GM23338 (cell line): ENCODE results near the gene EXD3. TPM values are rescaled to one million over a fixed set of nuclear protein-coding genes. Genes with fewer than 3 reads are reported as not detected.

Source experiments
- ATAC-seq: fragments of 200-7000 bp; cut with Tn5 transposase; 3 replicates; pipeline ENCODE4 v1.9.1; 2020
- DNase-seq: peaks from one replicate; pipeline ENCODE4 v3.0.0-alpha.2; 2015; ENCODE audit warnings: low spot score
- H2AFZ ChIP-seq: fragments of 200-600 bp; sonication (generic); 2 replicates; pipeline ENCODE4 v1.8.0; 2016; ENCODE audit warnings: antibody characterized with exemption, mild to moderate bottlenecking, moderate library complexity
- H3F3A ChIP-seq: fragments of 200-600 bp; sonication (generic); replicated peaks from 2 replicates; pipeline ENCODE4 v1.8.0; 2017; ENCODE audit warnings: antibody characterized with exemption, mixed run types, low read depth
- H3K27ac ChIP-seq: fragments of 200-600 bp; sonication (generic); 2 replicates; pipeline ENCODE4 v1.6.1; 2016; ENCODE audit warnings: low read depth
- H3K27me3 ChIP-seq: fragments of 200-600 bp; sonication (generic); 2 replicates; pipeline ENCODE4 v1.8.0; 2016; ENCODE audit warnings: mild to moderate bottlenecking, mixed run types, moderate library complexity; ENCODE audit not compliant: insufficient read depth
- H3K36me3 ChIP-seq: fragments of 200-600 bp; sonication (generic); 2 replicates; pipeline ENCODE4 v1.8.0; 2016; ENCODE audit warnings: mild to moderate bottlenecking; ENCODE audit not compliant: insufficient read depth
- H3K4me1 ChIP-seq: fragments of 200-600 bp; sonication (generic); 2 replicates; pipeline ENCODE4 v1.8.0; 2016; ENCODE audit warnings: mild to moderate bottlenecking, moderate library complexity; ENCODE audit not compliant: insufficient read depth
- H3K4me2 ChIP-seq: fragments of 200-600 bp; sonication (generic); 2 replicates; pipeline ENCODE4 v1.7.1; 2017; ENCODE audit warnings: mixed run types
- H3K4me3 ChIP-seq: fragments of 200-600 bp; sonication (generic); 2 replicates; pipeline ENCODE4 v1.6.1; 2016; ENCODE audit warnings: mixed run types
- H3K79me2 ChIP-seq: fragments of 200-600 bp; sonication (generic); replicated peaks from 2 replicates; pipeline ENCODE4 v1.8.0; 2017; ENCODE audit warnings: mild to moderate bottlenecking; ENCODE audit not compliant: insufficient read depth
- H3K9me2 ChIP-seq: fragments of 200-600 bp; sonication (generic); 2 replicates; pipeline ENCODE4 v1.8.0; 2017; ENCODE audit not compliant: insufficient read depth
- H4K20me1 ChIP-seq: fragments of 200-600 bp; sonication (generic); replicated peaks from 2 replicates; pipeline ENCODE4 v1.8.0; 2017; ENCODE audit warnings: mild to moderate bottlenecking; ENCODE audit not compliant: insufficient read depth
- H3K27ac Mint-ChIP-seq: 2 replicates; pipeline ENCODE4 v1.8.0; 2020; ENCODE audit warnings: inconsistent platforms, mild to moderate bottlenecking, moderate library complexity, mixed read lengths
- H3K27me3 Mint-ChIP-seq: 3 replicates; pipeline ENCODE4 v1.8.0; 2022; ENCODE audit warnings: low read depth, mild to moderate bottlenecking, moderate library complexity, mixed read lengths, inconsistent platforms; ENCODE audit not compliant: insufficient read depth, poor library complexity
- H3K36me3 Mint-ChIP-seq: 3 replicates; pipeline ENCODE4 v1.8.0; 2021; ENCODE audit warnings: low read depth, mild to moderate bottlenecking, inconsistent platforms, moderate library complexity, mixed read lengths
- H3K4me1 Mint-ChIP-seq: 3 replicates; pipeline ENCODE4 v1.8.0; 2020; ENCODE audit warnings: mild to moderate bottlenecking, inconsistent platforms, mixed read lengths
- H3K4me3 Mint-ChIP-seq: 3 replicates; pipeline ENCODE4 v1.8.0; 2021; ENCODE audit warnings: moderate library complexity, mild to moderate bottlenecking, inconsistent platforms, mixed read lengths
- H3K9me3 Mint-ChIP-seq: 3 replicates; pipeline ENCODE4 v1.8.0; 2020; ENCODE audit warnings: moderate library complexity, mild to moderate bottlenecking, inconsistent platforms, mixed read lengths
- EZH2phosphoT487 ChIP-seq: fragments of 200-600 bp; sonication (generic); IDR thresholded peaks from one replicate; pipeline ENCODE4 v1.8.1; 2018; ENCODE audit warnings: antibody characterized with exemption; ENCODE audit not compliant: unreplicated experiment
- JUNB ChIP-seq: IDR thresholded peaks from one replicate; pipeline ENCODE4 v1.6.1; 2016; ENCODE audit warnings: antibody characterized with exemption; ENCODE audit not compliant: unreplicated experiment
- NANOG ChIP-seq: IDR thresholded peaks from 2 replicates; pipeline ENCODE4 v1.6.1; 2016; ENCODE audit warnings: antibody characterized with exemption, borderline replicate concordance
- POLR2AphosphoS5 ChIP-seq: IDR thresholded peaks from 2 replicates; pipeline ENCODE4 v1.6.1; 2016; ENCODE audit warnings: antibody characterized with exemption, low read depth
- ZNF114 ChIP-seq: fragments of 250-450 bp; sonication (Bioruptor Pico); IDR thresholded peaks from 2 replicates; pipeline ENCODE4 v1.5.0; 2020; ENCODE audit warnings: mild to moderate bottlenecking, moderate library complexity
- ZNF331 ChIP-seq: fragments of 250-450 bp; sonication (Bioruptor Pico); IDR thresholded peaks from 2 replicates; pipeline ENCODE4 v1.5.0; 2020; ENCODE audit warnings: low read depth, mild to moderate bottlenecking, moderate library complexity
- polyA plus RNA-seq: library from polyadenylated mRNA; unstranded; fragments of >200 nt; fragmentation: Nextera tagmentation; extraction: Ambion mirVana; gene quantifications from 2 replicates; pipeline ENCODE4 v1.2.1, GENCODE V29; 2016
- total RNA-seq: library from RNA; depleted of rRNA; stranded (reverse); fragments of >200 nt; shearing (Covaris generic); gene quantifications from 2 replicates; pipeline ENCODE4 v1.2.3, GENCODE V29; 2014
- TF ChIP-seq, protein P1 (sequence below): fragments of 250-450 bp; sonication (Bioruptor Pico); IDR thresholded peaks from 2 replicates; pipeline ENCODE4 v1.5.0; 2020; ENCODE audit warnings: mild to moderate bottlenecking, moderate library complexity
- TF ChIP-seq, protein P2 (sequence below), 2 experiments: fragments of 200-600 bp in 1 of 2; sonication (generic) in 1 of 2; conservative IDR thresholded peaks; 2 replicates each; pipeline versions ENCODE4 v1.5.1 to v1.6.1; 2016 to 2017; ENCODE audit warnings: antibody characterized with exemption in 2 of 2, low read depth in 2 of 2, mild to moderate bottlenecking in 2 of 2, moderate library complexity in 1 of 2
- TF ChIP-seq, protein P3 (sequence below): IDR thresholded peaks from 2 replicates; pipeline ENCODE4 v1.6.1; 2016; ENCODE audit warnings: antibody characterized with exemption

Gene EXD3
- total and polyA plus RNA-seq, 2 experiments from 2014 or later, result 3.6 to 9.7 TPM

DNA sequence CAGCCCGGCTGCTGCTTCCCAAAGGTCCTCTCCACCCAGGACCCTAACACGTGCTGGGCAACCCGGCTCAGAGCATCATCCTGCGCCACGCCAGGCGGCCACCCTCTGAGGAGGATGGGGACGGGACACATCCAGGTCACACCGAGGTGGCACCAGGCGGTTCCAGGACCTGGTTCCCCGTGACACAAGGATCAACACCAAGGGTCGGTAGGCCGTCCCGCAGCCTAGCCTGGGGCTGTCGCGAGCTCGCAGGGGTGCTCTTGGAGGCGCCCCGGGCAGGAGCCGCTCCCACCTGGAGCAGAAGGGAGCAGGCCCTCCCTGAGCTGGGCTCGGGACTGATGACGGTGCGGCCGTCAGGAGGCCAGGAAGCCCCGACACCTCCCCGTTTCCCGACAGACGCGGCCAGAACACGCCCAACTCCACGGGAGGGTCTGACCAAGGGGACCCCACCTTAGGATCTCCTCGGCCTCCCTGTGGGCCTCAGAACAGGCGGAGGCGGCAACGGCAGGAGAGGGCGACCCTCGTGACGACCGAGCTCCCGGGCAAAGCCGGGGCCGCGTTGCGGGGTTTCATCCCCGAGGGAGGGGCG, 6.3 kb downstream of the EXD3 start:
- 0 out of 2 replicates have a peak, but pooled peaks cover 3% of the 10 kb centered on the region for H3F3A ChIP-seq
- H3K4me2 ChIP-seq, result no peak overlapping the region
- H3K4me3 Mint-ChIP-seq, result no peak overlapping the region
- H3K4me1 ChIP-seq, result peaks cover under 1% of the 10 kb centered on the region; the same call in 1 of the 2 replicates
- H3K9me3 Mint-ChIP-seq, result no peaks in the 10 kb centered on the region
- H3K36me3 Mint-ChIP-seq, result no peaks in the 10 kb centered on the region
- no peak overlapping the region for H3K27ac Mint-ChIP-seq
- no peaks in the 10 kb centered on the region for H3K27me3 ChIP-seq
- DNase-seq, result no peak
- peaks cover 21% of the 10 kb centered on the region for H3K79me2 ChIP-seq
- H3K36me3 ChIP-seq, result no peaks in the 10 kb centered on the region
- H3K27me3 Mint-ChIP-seq, result peaks cover 2% of the 10 kb centered on the region
- H3K4me3 ChIP-seq, result no peak overlapping the region
- H3K4me1 Mint-ChIP-seq, result no peaks in the 10 kb centered on the region
- peak; percentile 30 for ATAC-seq
- TF ChIP-seq ZNF331 (CRISPR knock-in tag) (no peak), NANOG (no peak), JUNB (no peak), POLR2AphosphoS5 (no peak), ZNF114 (CRISPR knock-in tag) (no peak), EZH2phosphoT487 (no peak)
- TF ChIP-seq, protein P1, sequence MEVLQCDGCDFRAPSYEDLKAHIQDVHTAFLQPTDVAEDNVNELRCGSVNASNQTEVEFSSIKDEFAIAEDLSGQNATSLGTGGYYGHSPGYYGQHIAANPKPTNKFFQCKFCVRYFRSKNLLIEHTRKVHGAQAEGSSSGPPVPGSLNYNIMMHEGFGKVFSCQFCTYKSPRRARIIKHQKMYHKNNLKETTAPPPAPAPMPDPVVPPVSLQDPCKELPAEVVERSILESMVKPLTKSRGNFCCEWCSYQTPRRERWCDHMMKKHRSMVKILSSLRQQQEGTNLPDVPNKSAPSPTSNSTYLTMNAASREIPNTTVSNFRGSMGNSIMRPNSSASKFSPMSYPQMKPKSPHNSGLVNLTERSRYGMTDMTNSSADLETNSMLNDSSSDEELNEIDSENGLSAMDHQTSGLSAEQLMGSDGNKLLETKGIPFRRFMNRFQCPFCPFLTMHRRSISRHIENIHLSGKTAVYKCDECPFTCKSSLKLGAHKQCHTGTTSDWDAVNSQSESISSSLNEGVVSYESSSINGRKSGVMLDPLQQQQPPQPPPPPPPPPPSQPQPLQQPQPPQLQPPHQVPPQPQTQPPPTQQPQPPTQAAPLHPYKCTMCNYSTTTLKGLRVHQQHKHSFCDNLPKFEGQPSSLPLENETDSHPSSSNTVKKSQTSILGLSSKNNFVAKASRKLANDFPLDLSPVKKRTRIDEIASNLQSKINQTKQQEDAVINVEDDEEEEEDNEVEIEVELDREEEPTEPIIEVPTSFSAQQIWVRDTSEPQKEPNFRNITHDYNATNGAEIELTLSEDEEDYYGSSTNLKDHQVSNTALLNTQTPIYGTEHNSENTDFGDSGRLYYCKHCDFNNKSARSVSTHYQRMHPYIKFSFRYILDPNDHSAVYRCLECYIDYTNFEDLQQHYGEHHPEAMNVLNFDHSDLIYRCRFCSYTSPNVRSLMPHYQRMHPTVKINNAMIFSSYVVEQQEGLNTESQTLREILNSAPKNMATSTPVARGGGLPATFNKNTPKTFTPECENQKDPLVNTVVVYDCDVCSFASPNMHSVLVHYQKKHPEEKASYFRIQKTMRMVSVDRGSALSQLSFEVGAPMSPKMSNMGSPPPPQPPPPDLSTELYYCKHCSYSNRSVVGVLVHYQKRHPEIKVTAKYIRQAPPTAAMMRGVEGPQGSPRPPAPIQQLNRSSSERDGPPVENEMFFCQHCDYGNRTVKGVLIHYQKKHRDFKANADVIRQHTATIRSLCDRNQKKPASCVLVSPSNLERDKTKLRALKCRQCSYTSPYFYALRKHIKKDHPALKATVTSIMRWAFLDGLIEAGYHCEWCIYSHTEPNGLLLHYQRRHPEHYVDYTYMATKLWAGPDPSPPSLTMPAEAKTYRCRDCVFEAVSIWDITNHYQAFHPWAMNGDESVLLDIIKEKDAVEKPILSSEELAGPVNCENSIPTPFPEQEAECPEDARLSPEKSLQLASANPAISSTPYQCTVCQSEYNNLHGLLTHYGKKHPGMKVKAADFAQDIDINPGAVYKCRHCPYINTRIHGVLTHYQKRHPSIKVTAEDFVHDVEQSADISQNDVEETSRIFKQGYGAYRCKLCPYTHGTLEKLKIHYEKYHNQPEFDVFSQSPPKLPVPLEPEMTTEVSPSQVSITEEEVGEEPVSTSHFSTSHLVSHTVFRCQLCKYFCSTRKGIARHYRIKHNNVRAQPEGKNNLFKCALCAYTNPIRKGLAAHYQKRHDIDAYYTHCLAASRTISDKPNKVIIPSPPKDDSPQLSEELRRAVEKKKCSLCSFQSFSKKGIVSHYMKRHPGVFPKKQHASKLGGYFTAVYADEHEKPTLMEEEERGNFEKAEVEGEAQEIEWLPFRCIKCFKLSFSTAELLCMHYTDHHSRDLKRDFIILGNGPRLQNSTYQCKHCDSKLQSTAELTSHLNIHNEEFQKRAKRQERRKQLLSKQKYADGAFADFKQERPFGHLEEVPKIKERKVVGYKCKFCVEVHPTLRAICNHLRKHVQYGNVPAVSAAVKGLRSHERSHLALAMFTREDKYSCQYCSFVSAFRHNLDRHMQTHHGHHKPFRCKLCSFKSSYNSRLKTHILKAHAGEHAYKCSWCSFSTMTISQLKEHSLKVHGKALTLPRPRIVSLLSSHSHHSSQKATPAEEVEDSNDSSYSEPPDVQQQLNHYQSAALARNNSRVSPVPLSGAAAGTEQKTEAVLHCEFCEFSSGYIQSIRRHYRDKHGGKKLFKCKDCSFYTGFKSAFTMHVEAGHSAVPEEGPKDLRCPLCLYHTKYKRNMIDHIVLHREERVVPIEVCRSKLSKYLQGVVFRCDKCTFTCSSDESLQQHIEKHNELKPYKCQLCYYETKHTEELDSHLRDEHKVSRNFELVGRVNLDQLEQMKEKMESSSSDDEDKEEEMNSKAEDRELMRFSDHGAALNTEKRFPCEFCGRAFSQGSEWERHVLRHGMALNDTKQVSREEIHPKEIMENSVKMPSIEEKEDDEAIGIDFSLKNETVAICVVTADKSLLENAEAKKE (CRISPR knock-in tag), result no peak
- TF ChIP-seq, protein P2, sequence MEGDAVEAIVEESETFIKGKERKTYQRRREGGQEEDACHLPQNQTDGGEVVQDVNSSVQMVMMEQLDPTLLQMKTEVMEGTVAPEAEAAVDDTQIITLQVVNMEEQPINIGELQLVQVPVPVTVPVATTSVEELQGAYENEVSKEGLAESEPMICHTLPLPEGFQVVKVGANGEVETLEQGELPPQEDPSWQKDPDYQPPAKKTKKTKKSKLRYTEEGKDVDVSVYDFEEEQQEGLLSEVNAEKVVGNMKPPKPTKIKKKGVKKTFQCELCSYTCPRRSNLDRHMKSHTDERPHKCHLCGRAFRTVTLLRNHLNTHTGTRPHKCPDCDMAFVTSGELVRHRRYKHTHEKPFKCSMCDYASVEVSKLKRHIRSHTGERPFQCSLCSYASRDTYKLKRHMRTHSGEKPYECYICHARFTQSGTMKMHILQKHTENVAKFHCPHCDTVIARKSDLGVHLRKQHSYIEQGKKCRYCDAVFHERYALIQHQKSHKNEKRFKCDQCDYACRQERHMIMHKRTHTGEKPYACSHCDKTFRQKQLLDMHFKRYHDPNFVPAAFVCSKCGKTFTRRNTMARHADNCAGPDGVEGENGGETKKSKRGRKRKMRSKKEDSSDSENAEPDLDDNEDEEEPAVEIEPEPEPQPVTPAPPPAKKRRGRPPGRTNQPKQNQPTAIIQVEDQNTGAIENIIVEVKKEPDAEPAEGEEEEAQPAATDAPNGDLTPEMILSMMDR (conservative IDR thresholded peaks at IDR 0.05; ENCODE audit: low read depth in 2 of 2), result no peak
- TF ChIP-seq, protein P3, sequence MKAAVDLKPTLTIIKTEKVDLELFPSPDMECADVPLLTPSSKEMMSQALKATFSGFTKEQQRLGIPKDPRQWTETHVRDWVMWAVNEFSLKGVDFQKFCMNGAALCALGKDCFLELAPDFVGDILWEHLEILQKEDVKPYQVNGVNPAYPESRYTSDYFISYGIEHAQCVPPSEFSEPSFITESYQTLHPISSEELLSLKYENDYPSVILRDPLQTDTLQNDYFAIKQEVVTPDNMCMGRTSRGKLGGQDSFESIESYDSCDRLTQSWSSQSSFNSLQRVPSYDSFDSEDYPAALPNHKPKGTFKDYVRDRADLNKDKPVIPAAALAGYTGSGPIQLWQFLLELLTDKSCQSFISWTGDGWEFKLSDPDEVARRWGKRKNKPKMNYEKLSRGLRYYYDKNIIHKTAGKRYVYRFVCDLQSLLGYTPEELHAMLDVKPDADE, result no peak
- no peaks in the 10 kb centered on the region for H3K9me2 ChIP-seq
- no peak overlapping the region for H2AFZ ChIP-seq
- H3K27ac ChIP-seq, result no peak overlapping the region
- H4K20me1 ChIP-seq, result peaks cover 4% of the 10 kb centered on the region
